ENCODE measurements around the gene SUGP1. TPM values are rescaled to one million over a fixed set of nuclear protein-coding genes. Genes with fewer than 3 reads are reported as not detected.

Gene SUGP1
- total RNA-seq, 6 experiments from 2014 or later = 37.7 to 47.0 (median 44.4) TPM

GRCh38 chr19:19280561-19280960 lies 39.7 kb downstream of the SUGP1 start:
- Mint-ChIP-seq H3K36me3 (ENCODE audit: low read depth) (peaks cover 14% of the 10 kb centered on the region), H3K27ac (no peak overlapping the region), H3K4me3 (no peak overlapping the region), H3K9me3 (no peaks in the 10 kb centered on the region), H3K4me1 (ENCODE audit: low read depth) (peaks cover 8% of the 10 kb centered on the region), H3K27me3 (ENCODE audit: insufficient read depth) (peaks cover 1% of the 10 kb centered on the region)
- no peak for TF ChIP-seq CTCF (IDR thresholded peaks at IDR 0.05)
- DNase-seq = no peak

- Mint-ChIP-seq H3K4me1 (ENCODE audit: low read depth) (peaks cover 8% of the 10 kb centered on the region), H3K36me3 (ENCODE audit: low read depth) (peaks cover 14% of the 10 kb centered on the region), H3K27ac (no peak overlapping the region), H3K27me3 (ENCODE audit: insufficient read depth) (no peaks in the 10 kb centered on the region), H3K9me3 (no peaks in the 10 kb centered on the region), H3K4me3 (no peak overlapping the region)
- TF ChIP-seq CTCF (IDR thresholded peaks at IDR 0.05) = no peak
- DNase-seq = no peak
Measured at GRCh38 chr19:19279853-19280252, 40.5 kb downstream of the SUGP1 start.

DNA sequence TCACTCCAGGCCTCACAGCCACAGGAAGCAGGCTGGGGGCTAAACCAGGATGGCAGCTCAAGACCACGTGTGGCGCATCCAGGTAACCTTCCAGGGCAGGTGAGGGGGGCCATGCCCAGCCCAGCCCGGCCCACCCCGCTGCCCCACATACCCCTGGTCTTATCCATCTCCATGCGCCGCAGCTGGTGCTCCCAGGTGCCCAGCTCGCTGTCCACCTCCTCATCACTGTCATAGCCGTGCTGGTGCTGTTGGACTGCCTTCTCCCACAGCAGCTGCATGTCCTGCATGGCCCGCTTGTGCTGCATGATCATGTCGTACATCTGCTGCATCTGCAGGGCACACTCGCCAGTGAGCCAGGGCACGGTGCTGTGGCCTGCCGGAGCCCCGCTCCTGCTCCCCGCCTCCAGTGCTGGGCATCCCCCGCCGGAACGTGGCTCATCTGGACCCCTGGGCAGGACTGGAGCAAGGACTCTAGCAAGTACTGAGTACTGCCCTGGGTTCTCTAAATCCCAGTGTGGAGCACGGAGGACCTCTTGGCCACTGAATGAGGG lies 41.2 kb downstream of the SUGP1 start:
- no peak for DNase-seq
- H3K9me3 Mint-ChIP-seq = no peaks in the 10 kb centered on the region
- no peak for TF ChIP-seq CTCF (IDR thresholded peaks at IDR 0.05)

GRCh38 chr19:19278315-19278714 lies 42.0 kb downstream of the SUGP1 start:
- no peak for DNase-seq
- Mint-ChIP-seq H3K9me3 (no peaks in the 10 kb centered on the region), H3K4me1 (ENCODE audit: low read depth) (peaks cover 8% of the 10 kb centered on the region), H3K27ac (no peak overlapping the region), H3K36me3 (ENCODE audit: low read depth) (peaks cover 5% of the 10 kb centered on the region), H3K27me3 (ENCODE audit: insufficient read depth) (no peaks in the 10 kb centered on the region; the same call in 1 of the 2 replicates), H3K4me3 (no peak overlapping the region)
- no peak for TF ChIP-seq CTCF (IDR thresholded peaks at IDR 0.05)

More for the DNA sequence above, 41.2 kb downstream of the SUGP1 start:
- Mint-ChIP-seq H3K4me3 (no peak overlapping the region), H3K27ac (no peak overlapping the region), H3K36me3 (ENCODE audit: low read depth) (peaks cover 8% of the 10 kb centered on the region), H3K4me1 (ENCODE audit: low read depth) (peaks cover 8% of the 10 kb centered on the region), H3K27me3 (ENCODE audit: insufficient read depth) (no peaks in the 10 kb centered on the region)

DNA sequence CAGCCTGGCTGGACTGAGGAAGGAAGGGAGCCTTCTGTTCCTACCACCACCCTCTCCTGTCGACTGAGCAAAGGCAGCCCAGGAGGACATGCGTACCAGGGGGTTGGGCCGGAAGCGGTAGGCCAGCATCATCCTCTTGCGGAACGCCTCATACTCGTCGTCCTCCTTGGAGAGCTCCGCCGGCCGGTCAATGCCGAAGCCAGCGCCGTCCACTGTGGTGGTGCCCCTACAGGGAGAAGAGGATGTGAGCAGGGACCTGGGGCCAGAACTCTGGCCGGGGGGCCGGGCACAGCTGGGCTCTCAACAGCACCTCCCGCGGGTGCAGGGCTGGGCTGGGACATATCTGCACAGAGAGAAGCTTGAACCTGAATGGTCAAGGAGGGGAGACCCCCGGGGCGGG lies 43.5 kb downstream of the SUGP1 start:
- H3K27me3 Mint-ChIP-seq (ENCODE audit: insufficient read depth) = peaks cover 7% of the 10 kb centered on the region
- H3K4me3 Mint-ChIP-seq = no peak overlapping the region
- TF ChIP-seq CTCF (IDR thresholded peaks at IDR 0.05) = no peak
- peak overlapping the region; percentile 72 for H3K27ac Mint-ChIP-seq
- H3K4me1 Mint-ChIP-seq (ENCODE audit: low read depth) = peaks cover 8% of the 10 kb centered on the region
- peaks cover 5% of the 10 kb centered on the region for H3K36me3 Mint-ChIP-seq (ENCODE audit: low read depth)
- H3K9me3 Mint-ChIP-seq = no peaks in the 10 kb centered on the region
- no peak for DNase-seq

- Mint-ChIP-seq H3K9me3 (no peaks in the 10 kb centered on the region), H3K4me3 (no peak overlapping the region), H3K27ac (peak overlapping the region; percentile 72), H3K36me3 (ENCODE audit: low read depth) (peaks cover 5% of the 10 kb centered on the region), H3K27me3 (ENCODE audit: insufficient read depth) (peaks cover 9% of the 10 kb centered on the region), H3K4me1 (ENCODE audit: low read depth) (peaks cover 8% of the 10 kb centered on the region)
- peak; percentile 66 for DNase-seq
- no peak for TF ChIP-seq CTCF (IDR thresholded peaks at IDR 0.05)
Measured at GRCh38 chr19:19276386-19276785, 43.9 kb downstream of the SUGP1 start.
